T-helper 1 cell treated with Interleukin-12 subunit alpha and Interleukin-12 subunit beta and Interleukin-4 antibody, amounts not matched to agents 30 ng/mL and 1 ng/mL, for 36 hours (primary cell): ENCODE measurements around the gene ARIH1. TPM values are rescaled to one million over a fixed set of nuclear protein-coding genes. Genes with fewer than 3 reads are reported as not detected.

ENCODE experiments used
- total RNA-seq: library from RNA; stranded (reverse); gene quantifications from 2 replicates; pipeline ENCODE4 v1.2.3, GENCODE V29; 2022

ARIH1 gene
- total RNA-seq, 1 donor from 2014 or later, result 123 TPM

Other genes with a start within 250 kb of the ARIH1 start
- gene PKM, start 243.1 kb upstream of the ARIH1 start, total RNA-seq, result 1,562 and 1,563 TPM in 2 replicates
- 68.2 and 72.0 TPM in 2 replicates for gene PARP6, start 201.8 kb upstream of the ARIH1 start, total RNA-seq
- 0.98 and 1.1 TPM in 2 replicates for gene CELF6, start 154.2 kb upstream of the ARIH1 start, total RNA-seq
- 90.3 and 92.7 TPM in 2 replicates for gene HEXA, start 98.3 kb upstream of the ARIH1 start, total RNA-seq
- gene TMEM202, start 76.0 kb upstream of the ARIH1 start, total RNA-seq, result not detected in 2 replicates
- not detected in 2 replicates for gene GOLGA6B, start 180.4 kb downstream of the ARIH1 start, total RNA-seq
- 0.20 TPM in 2 replicates for gene HIGD2B, start 211.9 kb downstream of the ARIH1 start, total RNA-seq
- gene BBS4, start 211.9 kb downstream of the ARIH1 start, total RNA-seq, result 10.7 and 11.8 TPM in 2 replicates